ENCODE data around the gene ASTN2. TPM values are rescaled to one million over a fixed set of nuclear protein-coding genes. Genes with fewer than 3 reads are reported as not detected.

ASTN2 gene
- total and polyA plus RNA-seq, 2 donors (not counting 3 experiments of a cell fraction or from before 2014, with no cell fraction given), result 1.0 to 1.9 TPM

DNA sequence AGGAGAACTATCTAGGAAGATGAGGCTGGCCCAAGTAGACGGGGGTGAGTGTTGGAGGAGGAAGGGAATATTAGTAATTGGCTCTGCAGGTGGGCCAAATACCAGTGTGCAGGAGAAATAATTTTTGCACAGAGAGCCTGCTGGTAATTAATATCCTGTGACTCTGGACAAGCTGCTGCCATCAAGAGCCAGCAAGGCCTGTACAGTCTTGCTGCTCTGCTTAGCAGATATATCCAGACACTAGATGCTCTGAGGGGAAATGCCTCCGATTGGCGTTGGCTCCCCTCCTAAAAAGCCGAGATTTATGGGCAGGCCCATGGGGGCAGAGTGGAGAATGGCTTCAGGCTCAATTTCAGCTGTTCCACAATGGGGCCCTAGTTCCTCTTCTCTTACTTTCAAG is 29.6 kb upstream of the ASTN2 start:
- FAIRE-seq (no peak), DNase-seq (ENCODE audit: low read depth, low spot score) (no peak)

More for the DNA sequence above, 29.6 kb upstream of the ASTN2 start:
- ChIA-PET POLR2A (no interaction called here), CTCF (no interaction called here)
- Histone ChIP-seq H2AFZ (ENCODE audit: low read depth, low read length) (no peak overlapping the region), H3K36me3 (ENCODE audit: control insufficient read depth in 2 of 2, extremely low read depth in 1 of 2, insufficient read depth in 2 of 2, low read length in 2 of 2) (no peaks in the 10 kb centered on the region), H3K9me3 (replicated peaks; ENCODE audit: control insufficient read depth, insufficient read depth, low read length) (no peaks in the 10 kb centered on the region), H3K9me1 (replicated peaks; ENCODE audit: control insufficient read depth, extremely low read depth, insufficient read depth, low read length) (no peaks in the 10 kb centered on the region), H3K4me2 (ENCODE audit: insufficient read depth, low read length) (no peak overlapping the region), H3K4me3 (replicated peaks in 1 of 3; ENCODE audit: insufficient read depth in 1 of 3, low read depth in 1 of 3, low read length in 3 of 3) (no peak overlapping the region), H4K20me1 (replicated peaks; ENCODE audit: control insufficient read depth, extremely low read depth, insufficient read depth, low read length) (no peaks in the 10 kb centered on the region), H3K79me2 (ENCODE audit: control insufficient read depth, insufficient read depth, low read length) (no peaks in the 10 kb centered on the region), H3K4me1 (ENCODE audit: control insufficient read depth, extremely low read depth, insufficient read depth, low read length) (no peaks in the 10 kb centered on the region), H3K9ac (replicated peaks; ENCODE audit: extremely low read depth, insufficient read depth, low read length) (no peak overlapping the region), H3K27me3 (ENCODE audit: control insufficient read depth in 2 of 2, insufficient read depth in 2 of 2, low read length in 2 of 2) (no peaks in the 10 kb centered on the region), H3K27ac (ENCODE audit: insufficient read depth, low read depth, low read length) (no peak overlapping the region)
- TF ChIP-seq POLR2AphosphoS5 (IDR thresholded peaks at IDR 0.05; ENCODE audit: insufficient read depth, low read depth, low read length) (no peak), GATA2 (IDR thresholded peaks at IDR 0.05; ENCODE audit: insufficient read depth, insufficient read length, low read depth, low read length) (no peak), FOS (IDR thresholded peaks at IDR 0.05; ENCODE audit: borderline replicate concordance, insufficient read depth, low read length) (no peak), POLR2A (IDR thresholded peaks at IDR 0.05; ENCODE audit: low read depth, low read length) (no peak), MYC (IDR thresholded peaks at IDR 0.05; ENCODE audit: low read depth, low read length) (no peak), EZH2 (IDR thresholded peaks at IDR 0.05; ENCODE audit: borderline replicate concordance, low read depth, low read length, severe bottlenecking) (no peak), JUN (IDR thresholded peaks at IDR 0.05; ENCODE audit: borderline replicate concordance, insufficient read depth, insufficient read length, low read depth) (no peak)
- TF ChIP-seq, protein P1, sequence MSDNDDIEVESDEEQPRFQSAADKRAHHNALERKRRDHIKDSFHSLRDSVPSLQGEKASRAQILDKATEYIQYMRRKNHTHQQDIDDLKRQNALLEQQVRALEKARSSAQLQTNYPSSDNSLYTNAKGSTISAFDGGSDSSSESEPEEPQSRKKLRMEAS (IDR thresholded peaks at IDR 0.05; ENCODE audit: insufficient read depth, insufficient read length), result no peak
- TF ChIP-seq, protein P2, sequence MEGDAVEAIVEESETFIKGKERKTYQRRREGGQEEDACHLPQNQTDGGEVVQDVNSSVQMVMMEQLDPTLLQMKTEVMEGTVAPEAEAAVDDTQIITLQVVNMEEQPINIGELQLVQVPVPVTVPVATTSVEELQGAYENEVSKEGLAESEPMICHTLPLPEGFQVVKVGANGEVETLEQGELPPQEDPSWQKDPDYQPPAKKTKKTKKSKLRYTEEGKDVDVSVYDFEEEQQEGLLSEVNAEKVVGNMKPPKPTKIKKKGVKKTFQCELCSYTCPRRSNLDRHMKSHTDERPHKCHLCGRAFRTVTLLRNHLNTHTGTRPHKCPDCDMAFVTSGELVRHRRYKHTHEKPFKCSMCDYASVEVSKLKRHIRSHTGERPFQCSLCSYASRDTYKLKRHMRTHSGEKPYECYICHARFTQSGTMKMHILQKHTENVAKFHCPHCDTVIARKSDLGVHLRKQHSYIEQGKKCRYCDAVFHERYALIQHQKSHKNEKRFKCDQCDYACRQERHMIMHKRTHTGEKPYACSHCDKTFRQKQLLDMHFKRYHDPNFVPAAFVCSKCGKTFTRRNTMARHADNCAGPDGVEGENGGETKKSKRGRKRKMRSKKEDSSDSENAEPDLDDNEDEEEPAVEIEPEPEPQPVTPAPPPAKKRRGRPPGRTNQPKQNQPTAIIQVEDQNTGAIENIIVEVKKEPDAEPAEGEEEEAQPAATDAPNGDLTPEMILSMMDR (IDR thresholded peaks at IDR 0.05; ENCODE audit: extremely low read depth in 1 of 2, insufficient read depth in 1 of 2, low read depth in 1 of 2, low read length in 2 of 2), result no peak
- intact Hi-C loops (cut with micrococcal nuclease) (no loop called here), dilution Hi-C loops (cut with MboI; ENCODE audit: extremely low pct_ligation_motif_present, low sequenced_read_pairs) (no loop called here)
- BruUV-seq (replicated peaks), result no TSS peak

All from endothelial cell of umbilical vein (primary cell).